ENCODE results near the gene USP12.
A peak's percentile ranks its signal among the peaks of the same experiment; 100 is the strongest.
"Not testable (repeated sequence)": the region's sequence is repeated elsewhere in the genome, so short reads cannot be mapped to it uniquely, and the experiment has no call there.

The USP12 gene

GRCh38 chr13:27126859-27127258, 44.8 kb downstream of the USP12 start:
- H3K27me3 ChIP-seq (ENCODE audit: low read depth, low read length): no peaks in the 10 kb centered on the region
- peaks cover 38% of the 10 kb centered on the region for H4K20me1 ChIP-seq (ENCODE audit: insufficient read depth, low read length)
- no peak for TF ChIP-seq EZH2phosphoT487 (IDR thresholded peaks at IDR 0.05; ENCODE audit: low read depth)
- TF ChIP-seq CTCF (IDR thresholded peaks at IDR 0.05; ENCODE audit: low read depth, low read length): no peak
- H3K4me3 ChIP-seq (ENCODE audit: low read length): peak overlapping the region; percentile 63
- no peak overlapping the region for H2AFZ ChIP-seq (ENCODE audit: low read depth, low read length)
- peak overlapping the region; percentile 88 for H3K4me2 ChIP-seq (ENCODE audit: low read length)
- H3K27ac ChIP-seq (ENCODE audit: low read length): peak overlapping the region; percentile 87
- H3K4me1 ChIP-seq (ENCODE audit: low read length): peaks cover 60% of the 10 kb centered on the region
- peaks cover 93% of the 10 kb centered on the region for H3K79me2 ChIP-seq (ENCODE audit: low read length)
- peaks cover 16% of the 10 kb centered on the region for H3K9me3 ChIP-seq (ENCODE audit: insufficient read depth, low read length)
- H3K36me3 ChIP-seq (replicated peaks; ENCODE audit: low read depth, low read length): peaks cover 53% of the 10 kb centered on the region
- H3K9ac ChIP-seq (ENCODE audit: low read length): peak overlapping the region; percentile 49

GRCh38 chr13:27125357-27126282, 46.0 kb downstream of the USP12 start:
- H3K9me3 ChIP-seq (ENCODE audit: insufficient read depth, low read length): peaks cover 16% of the 10 kb centered on the region
- H3K27ac ChIP-seq (ENCODE audit: low read length): peak overlapping the region; percentile 87; the same call in 1 of the 2 replicates
- H3K36me3 ChIP-seq (replicated peaks; ENCODE audit: low read depth, low read length): peaks cover 59% of the 10 kb centered on the region
- peak overlapping the region; percentile 88 for H3K4me2 ChIP-seq (ENCODE audit: low read length)
- TF ChIP-seq EZH2phosphoT487 (IDR thresholded peaks at IDR 0.05; ENCODE audit: low read depth) (no peak), CTCF (IDR thresholded peaks at IDR 0.05; ENCODE audit: low read depth, low read length) (no peak)
- H4K20me1 ChIP-seq (ENCODE audit: insufficient read depth, low read length): peaks cover 48% of the 10 kb centered on the region
- no peak overlapping the region for H3K9ac ChIP-seq (ENCODE audit: low read length)
- peaks cover 58% of the 10 kb centered on the region for H3K4me1 ChIP-seq (ENCODE audit: low read length)
- no peak overlapping the region for H2AFZ ChIP-seq (ENCODE audit: low read depth, low read length)
- peaks cover 100% of the 10 kb centered on the region for H3K79me2 ChIP-seq (ENCODE audit: low read length)
- no peak overlapping the region for H3K4me3 ChIP-seq (ENCODE audit: low read length)
- no peaks in the 10 kb centered on the region for H3K27me3 ChIP-seq (ENCODE audit: low read depth, low read length)

GRCh38 chr13:27124571-27124970, 47.0 kb downstream of the USP12 start:
- no peak for TF ChIP-seq CTCF (IDR thresholded peaks at IDR 0.05; ENCODE audit: low read depth, low read length)
- TF ChIP-seq EZH2phosphoT487 (IDR thresholded peaks at IDR 0.05; ENCODE audit: low read depth): no peak

GRCh38 chr13:27123445-27123844, 48.2 kb downstream of the USP12 start:
- H2AFZ ChIP-seq (ENCODE audit: low read depth, low read length); H3K27ac ChIP-seq (ENCODE audit: low read length); H3K9ac ChIP-seq (ENCODE audit: low read length); H3K4me3 ChIP-seq (ENCODE audit: low read length); H3K4me2 ChIP-seq (ENCODE audit: low read length); H3K9me3 ChIP-seq (ENCODE audit: insufficient read depth, low read length); H3K27me3 ChIP-seq (ENCODE audit: low read depth, low read length): not testable (repeated sequence)
- Histone ChIP-seq H3K79me2 (ENCODE audit: low read length) (peaks cover 100% of the 10 kb centered on the region), H3K4me1 (ENCODE audit: low read length) (peaks cover 52% of the 10 kb centered on the region), H4K20me1 (ENCODE audit: insufficient read depth, low read length) (peaks cover 60% of the 10 kb centered on the region), H3K36me3 (replicated peaks; ENCODE audit: low read depth, low read length) (peaks cover 39% of the 10 kb centered on the region)

More at GRCh38 chr13:27124571-27124970, 47.0 kb downstream of the USP12 start:
- no peak overlapping the region for H2AFZ ChIP-seq (ENCODE audit: low read depth, low read length)
- peaks cover 51% of the 10 kb centered on the region for H4K20me1 ChIP-seq (ENCODE audit: insufficient read depth, low read length)
- H3K4me2 ChIP-seq (ENCODE audit: low read length): no peak overlapping the region
- H3K27ac ChIP-seq (ENCODE audit: low read length): no peak overlapping the region
- H3K36me3 ChIP-seq (replicated peaks; ENCODE audit: low read depth, low read length): peaks cover 49% of the 10 kb centered on the region
- H3K9ac ChIP-seq (ENCODE audit: low read length): no peak overlapping the region
- peaks cover 100% of the 10 kb centered on the region for H3K79me2 ChIP-seq (ENCODE audit: low read length)
- H3K9me3 ChIP-seq (ENCODE audit: insufficient read depth, low read length): peaks cover 10% of the 10 kb centered on the region
- peaks cover 52% of the 10 kb centered on the region for H3K4me1 ChIP-seq (ENCODE audit: low read length)
- H3K4me3 ChIP-seq (ENCODE audit: low read length): no peak overlapping the region
- no peaks in the 10 kb centered on the region for H3K27me3 ChIP-seq (ENCODE audit: low read depth, low read length)

All from OCI-LY3 (cell line).